ES-I3 (cell line): ENCODE results near the gene MSH2.
"Not testable (repeated sequence)": the region's sequence is repeated elsewhere in the genome, so short reads cannot be mapped to it uniquely, and the experiment has no call there.

Experiments used
- H3K36me3 ChIP-seq: 2 replicates; pipeline ENCODE4 v1.6.1; 2013; ENCODE audit warnings: mild to moderate bottlenecking, low read length, control low read depth, moderate library complexity; ENCODE audit not compliant: insufficient read depth
- H3K4me1 ChIP-seq: 2 replicates; pipeline ENCODE4 v1.6.1; 2013; ENCODE audit warnings: mild to moderate bottlenecking, control low read depth, low read length; ENCODE audit not compliant: insufficient read depth
- H3K9ac ChIP-seq: 2 replicates; pipeline ENCODE4 v1.6.1; 2013; ENCODE audit warnings: low read depth, mild to moderate bottlenecking, low read length, moderate library complexity
- H3K9me3 ChIP-seq: 2 replicates; pipeline ENCODE4 v1.6.1; 2013; ENCODE audit warnings: mild to moderate bottlenecking, low read length, moderate library complexity; ENCODE audit not compliant: control insufficient read depth, insufficient read depth

The MSH2 gene

DNA sequence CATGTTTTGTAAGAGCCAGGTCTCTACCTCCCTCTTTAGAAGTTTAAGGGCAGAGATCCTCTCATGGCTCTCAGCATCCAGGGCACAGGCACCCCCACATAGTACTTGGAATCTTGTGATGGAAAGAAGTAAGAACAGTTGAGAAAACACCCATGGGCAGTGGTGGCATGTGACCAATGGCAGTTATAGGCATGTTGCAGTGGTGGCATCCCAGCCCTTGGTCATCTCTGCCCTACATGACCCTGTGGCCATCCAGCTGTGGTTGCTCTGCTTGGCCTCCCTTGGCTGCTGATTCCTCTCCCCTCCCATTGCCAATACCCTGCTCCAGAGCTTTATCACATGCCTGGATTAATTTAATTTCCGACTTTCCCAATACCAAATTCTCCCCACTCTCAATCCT lies 13.3 kb upstream of the MSH2 start:
- Histone ChIP-seq H3K4me1 (no peaks in the 10 kb centered on the region), H3K9ac (no peak overlapping the region), H3K9me3 (no peaks in the 10 kb centered on the region), H3K36me3 (peaks cover 7% of the 10 kb centered on the region; the same call in 1 of the 2 replicates)

DNA sequence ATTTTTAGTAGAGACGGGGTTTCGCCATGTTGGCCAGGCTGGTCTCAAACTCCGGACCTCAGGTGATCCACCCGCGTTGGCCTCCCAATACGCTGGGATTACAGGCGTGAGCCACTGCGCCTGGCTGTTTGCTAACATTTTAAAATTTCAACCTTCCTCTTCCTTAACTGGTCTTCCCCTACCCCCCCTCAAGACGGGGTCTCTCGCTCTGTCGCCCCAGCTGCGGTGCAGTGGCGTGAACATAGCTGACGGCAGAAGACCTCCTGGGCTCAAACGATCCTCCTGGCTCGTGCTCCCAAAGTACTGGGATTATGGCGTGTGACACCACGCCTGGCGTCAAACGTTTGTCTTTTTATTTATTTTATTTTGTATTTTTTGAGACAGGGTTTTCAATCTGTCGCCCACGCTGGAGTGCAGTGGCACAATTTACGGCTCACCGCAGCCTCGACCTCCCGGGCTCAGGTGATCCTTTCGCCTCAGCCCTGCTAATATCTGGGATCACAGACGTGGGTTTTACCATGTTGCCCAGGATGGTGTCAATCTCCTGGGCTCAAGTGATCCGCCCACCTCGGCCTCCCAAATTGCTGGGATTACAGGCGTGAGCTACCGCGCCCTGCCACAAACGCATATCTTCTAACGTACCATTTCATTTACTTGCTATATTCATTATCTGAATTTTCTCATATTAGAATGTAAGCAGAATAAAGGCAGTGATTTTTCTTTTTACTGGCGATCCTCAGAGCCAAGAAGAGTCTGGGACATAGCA lies 984 bp upstream of the MSH2 start:
- Histone ChIP-seq H3K9ac (peak overlapping the region; percentile 82), H3K9me3 (no peaks in the 10 kb centered on the region), H3K4me1 (peaks cover 4% of the 10 kb centered on the region; the same call in 1 of the 2 replicates), H3K36me3 (peaks cover 4% of the 10 kb centered on the region; the same call in 1 of the 2 replicates)

DNA sequence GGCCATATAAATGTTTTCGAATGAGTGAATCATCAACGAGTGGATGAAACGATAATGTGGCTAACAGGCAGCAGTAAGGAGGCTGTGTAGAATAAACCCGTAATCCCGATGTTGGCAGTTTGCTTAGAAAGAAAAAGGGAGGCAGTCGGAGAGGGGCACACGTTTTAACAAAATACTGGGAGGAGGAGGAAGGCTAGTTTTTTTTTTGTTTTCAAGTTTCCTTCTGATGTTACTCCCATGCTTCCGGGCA lies 476 bp upstream of the MSH2 start:
- Histone ChIP-seq H3K9me3 (no peaks in the 10 kb centered on the region), H3K4me1 (peaks cover 4% of the 10 kb centered on the region; the same call in 1 of the 2 replicates), H3K9ac (peak overlapping the region; percentile 82), H3K36me3 (peaks cover 4% of the 10 kb centered on the region; the same call in 1 of the 2 replicates)

DNA sequence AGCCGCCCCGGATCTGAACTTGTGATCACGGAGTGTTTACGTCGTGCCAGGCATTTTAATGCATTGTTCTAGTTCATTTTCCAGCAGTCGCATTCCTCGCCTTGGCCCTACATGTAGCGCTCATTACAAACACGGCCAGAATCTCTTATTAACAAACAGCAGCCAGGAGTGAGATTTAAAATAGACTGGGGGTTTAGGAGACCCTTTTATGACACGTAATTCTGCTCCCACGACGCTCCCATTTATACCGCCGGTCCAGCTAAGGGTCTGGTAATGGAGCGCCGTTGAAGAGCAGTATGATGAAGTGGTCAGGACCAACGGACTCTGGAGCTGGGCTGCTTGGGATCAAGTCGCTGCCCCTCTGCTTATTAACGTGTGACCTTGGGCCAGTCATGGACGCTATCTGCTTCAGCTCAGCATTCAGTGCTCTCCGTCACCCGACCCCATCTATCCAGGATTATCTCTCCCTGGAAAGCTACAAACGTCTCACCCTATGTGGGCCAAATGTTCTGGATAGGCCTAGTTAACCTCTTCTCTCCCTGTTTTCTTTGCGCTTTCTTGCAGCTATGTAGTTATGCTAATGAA lies 745 bp downstream of the MSH2 start:
- Histone ChIP-seq H3K4me1 (peaks cover 4% of the 10 kb centered on the region; the same call in 1 of the 2 replicates), H3K9ac (peak overlapping the region; percentile 82), H3K36me3 (peaks cover 7% of the 10 kb centered on the region), H3K9me3 (no peaks in the 10 kb centered on the region)

DNA sequence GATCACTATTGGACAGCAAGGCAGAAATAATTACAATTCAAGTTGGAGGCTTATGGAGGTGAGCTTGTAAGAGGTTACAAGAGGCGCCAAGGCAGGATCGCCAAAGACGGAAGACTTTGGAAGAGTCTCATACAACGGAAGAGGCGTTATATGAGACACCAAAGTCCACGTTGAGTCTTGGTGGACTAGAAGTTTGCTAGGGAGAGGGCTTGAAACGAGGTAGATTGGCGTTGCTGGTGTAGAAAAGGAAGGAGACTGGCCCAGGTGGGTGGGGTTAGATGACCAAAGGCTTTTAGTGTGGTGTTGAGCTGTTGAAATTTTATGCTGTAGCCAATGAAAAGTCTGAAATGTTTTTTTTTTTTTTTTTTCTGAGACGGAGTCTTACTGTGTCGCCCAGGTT lies 1.4 kb downstream of the MSH2 start:
- peaks cover 7% of the 10 kb centered on the region for H3K36me3 ChIP-seq
- H3K9ac ChIP-seq = peak overlapping the region; percentile 82
- peaks cover 4% of the 10 kb centered on the region; the same call in 1 of the 2 replicates for H3K4me1 ChIP-seq
- H3K9me3 ChIP-seq = no peaks in the 10 kb centered on the region

DNA sequence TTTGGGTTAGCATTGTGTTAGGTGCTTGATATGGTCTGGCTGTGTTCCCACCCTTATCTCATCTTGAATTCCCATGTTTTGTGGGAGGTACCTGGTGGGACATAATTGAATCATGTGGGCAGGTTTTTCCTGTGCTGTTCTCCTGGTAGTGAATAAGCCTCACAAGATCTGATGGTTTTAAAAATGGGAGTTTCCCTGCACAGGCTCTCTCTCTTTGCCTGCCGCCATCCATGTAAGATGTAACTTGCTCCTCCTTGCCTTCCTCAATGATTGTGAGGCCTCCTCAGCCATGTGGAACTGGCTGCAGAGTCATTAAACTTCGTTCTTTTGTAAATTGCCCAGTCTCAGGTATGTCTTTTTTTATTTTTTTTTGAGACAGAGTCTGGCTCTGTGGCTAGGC lies 2.8 kb downstream of the MSH2 start:
- peaks cover 4% of the 10 kb centered on the region; the same call in 1 of the 2 replicates for H3K4me1 ChIP-seq
- H3K9ac ChIP-seq = no peak overlapping the region
- H3K36me3 ChIP-seq = peaks cover 9% of the 10 kb centered on the region

DNA sequence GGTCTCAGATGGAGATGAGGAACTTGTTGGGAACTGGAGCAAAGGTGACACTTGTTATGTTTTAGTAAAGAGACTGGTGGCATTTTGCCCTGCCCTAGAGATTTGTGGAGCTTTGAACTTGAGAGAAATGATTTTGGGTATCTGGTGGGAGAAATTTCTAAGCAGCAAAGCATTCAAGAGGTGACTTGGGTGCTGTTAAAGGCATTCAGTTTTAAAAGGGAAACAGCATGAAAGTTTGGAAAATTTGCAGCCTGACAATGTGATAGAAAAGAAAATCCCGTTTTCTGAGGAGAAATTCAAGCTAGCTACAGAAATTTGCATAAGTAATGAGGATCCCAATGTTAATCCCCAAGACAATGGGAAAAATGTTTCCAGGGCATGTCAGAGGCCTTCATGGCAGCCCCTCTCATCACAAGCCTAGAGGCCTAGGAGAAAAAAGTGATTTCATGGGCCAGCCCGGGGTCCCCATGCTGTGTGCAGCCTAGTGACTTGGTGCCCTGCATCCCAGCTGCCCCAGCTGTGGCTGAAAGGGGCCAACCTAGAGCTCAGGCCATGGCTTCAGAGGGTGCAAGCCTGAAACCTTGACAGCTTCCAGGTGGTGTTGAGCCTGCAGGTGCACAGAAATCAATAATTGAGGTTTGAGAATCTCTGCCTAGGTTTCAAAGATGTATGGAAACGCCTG lies 3.8 kb downstream of the MSH2 start:
- not testable (repeated sequence) for H3K9me3 ChIP-seq, H3K9ac ChIP-seq, H3K36me3 ChIP-seq, H3K4me1 ChIP-seq

More for the DNA sequence above, 2.8 kb downstream of the MSH2 start:
- no peaks in the 10 kb centered on the region for H3K9me3 ChIP-seq

DNA sequence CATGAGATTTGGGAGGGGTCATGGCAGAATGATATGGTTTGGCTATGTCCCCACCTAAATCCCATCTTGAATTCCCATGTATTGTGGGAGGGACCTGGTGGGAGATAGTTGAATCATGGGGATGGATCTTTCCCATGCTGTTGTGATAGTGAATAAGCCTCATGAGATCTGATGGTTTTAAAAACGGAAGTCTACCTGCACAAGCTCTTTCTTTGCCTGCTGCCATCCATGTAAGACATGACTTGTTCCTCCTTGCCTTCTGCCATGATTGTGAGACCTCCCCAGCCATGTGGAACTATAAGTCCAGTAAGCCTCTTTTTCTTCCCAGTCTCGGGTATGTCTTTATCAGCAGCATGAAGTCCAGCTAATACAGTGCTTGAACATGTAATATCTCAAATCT lies 5.0 kb downstream of the MSH2 start:
- not testable (repeated sequence) for H3K36me3 ChIP-seq, H3K9ac ChIP-seq, H3K4me1 ChIP-seq, H3K9me3 ChIP-seq

DNA sequence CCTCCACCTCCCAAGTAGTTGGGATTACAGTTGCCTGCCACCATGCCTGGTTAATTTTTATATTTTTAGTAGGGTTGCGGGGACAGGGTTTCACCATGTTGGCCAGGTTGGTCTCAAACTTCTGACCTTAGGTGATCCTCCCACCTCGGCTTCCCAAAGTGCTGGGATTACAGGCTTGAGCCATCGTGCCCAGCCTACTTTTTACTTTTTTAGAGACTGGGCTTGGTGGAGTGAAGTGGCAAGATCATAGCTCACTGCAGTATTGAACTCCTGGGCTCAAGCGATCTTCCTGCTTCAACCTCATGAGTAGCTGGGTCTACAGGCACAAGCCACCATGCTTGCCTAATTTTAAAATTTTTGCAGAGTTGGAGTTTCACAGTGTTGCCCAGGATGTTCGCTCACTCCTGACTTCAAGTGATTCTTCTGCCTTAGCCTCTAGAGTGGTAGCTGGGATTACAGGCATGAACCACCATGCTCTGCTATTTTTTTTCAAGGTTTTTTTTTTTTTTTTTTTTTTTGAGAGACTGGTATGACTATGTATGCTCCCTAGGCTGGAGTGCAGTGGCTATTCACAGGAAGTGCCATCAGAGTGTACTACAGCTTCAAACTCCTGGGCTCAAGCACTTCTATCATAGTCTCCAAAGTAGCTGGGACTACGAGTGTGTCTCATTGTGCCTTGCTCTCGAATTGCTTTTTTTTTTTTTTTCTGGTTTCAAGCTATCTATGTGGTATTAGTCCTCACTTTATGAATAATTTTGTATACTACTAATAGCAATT lies 11.9 kb downstream of the MSH2 start:
- peaks cover 16% of the 10 kb centered on the region; the same call in 1 of the 2 replicates for H3K36me3 ChIP-seq
- no peak overlapping the region for H3K9ac ChIP-seq
- no peaks in the 10 kb centered on the region for H3K4me1 ChIP-seq
- H3K9me3 ChIP-seq = no peaks in the 10 kb centered on the region

DNA sequence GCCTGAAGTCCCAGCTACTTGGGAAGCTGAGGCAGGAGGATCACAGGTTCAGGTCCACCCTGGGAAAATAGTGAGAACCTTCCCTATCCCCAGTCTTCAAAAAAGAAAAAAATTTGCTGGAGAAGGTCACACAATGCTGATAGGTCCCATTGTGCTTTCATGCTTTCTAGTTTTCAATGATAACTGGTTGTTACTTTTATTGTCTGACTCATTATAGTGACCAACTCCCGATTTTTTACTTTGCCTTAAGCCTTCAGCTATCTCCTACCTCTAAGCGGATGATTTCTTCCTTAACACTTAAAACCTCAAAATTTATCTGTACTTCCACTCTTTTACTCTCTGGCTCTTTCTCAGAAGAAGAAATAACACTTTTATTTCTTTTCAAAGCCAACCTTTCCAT lies 17.3 kb downstream of the MSH2 start:
- no peaks in the 10 kb centered on the region for H3K9me3 ChIP-seq
- H3K36me3 ChIP-seq = peaks cover 23% of the 10 kb centered on the region

DNA sequence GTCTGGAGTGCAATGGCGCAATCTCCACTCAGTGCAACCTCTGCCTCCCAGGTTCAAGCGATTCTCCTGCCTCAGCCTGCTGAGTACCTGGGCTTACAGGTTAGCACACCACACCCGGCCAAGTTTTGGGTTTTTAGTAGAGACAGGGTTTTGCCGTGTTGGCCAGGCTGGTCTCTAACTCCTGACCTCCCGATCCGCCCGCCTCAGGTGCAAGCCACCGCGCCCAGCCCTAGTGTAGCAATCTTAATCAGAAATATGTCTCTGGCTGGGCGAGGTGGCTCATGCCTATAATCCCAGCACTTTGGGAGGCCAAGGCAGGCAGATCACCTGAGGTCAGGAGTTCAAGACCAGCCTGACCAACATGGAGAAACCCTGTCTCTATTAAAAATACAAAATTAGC lies 17.7 kb downstream of the MSH2 start:
- H3K4me1 ChIP-seq, H3K9me3 ChIP-seq, H3K9ac ChIP-seq: not testable (repeated sequence)
- H3K36me3 ChIP-seq = peaks cover 22% of the 10 kb centered on the region

More for the DNA sequence above, 17.3 kb downstream of the MSH2 start:
- Histone ChIP-seq H3K9ac (no peak overlapping the region), H3K4me1 (no peaks in the 10 kb centered on the region)

DNA sequence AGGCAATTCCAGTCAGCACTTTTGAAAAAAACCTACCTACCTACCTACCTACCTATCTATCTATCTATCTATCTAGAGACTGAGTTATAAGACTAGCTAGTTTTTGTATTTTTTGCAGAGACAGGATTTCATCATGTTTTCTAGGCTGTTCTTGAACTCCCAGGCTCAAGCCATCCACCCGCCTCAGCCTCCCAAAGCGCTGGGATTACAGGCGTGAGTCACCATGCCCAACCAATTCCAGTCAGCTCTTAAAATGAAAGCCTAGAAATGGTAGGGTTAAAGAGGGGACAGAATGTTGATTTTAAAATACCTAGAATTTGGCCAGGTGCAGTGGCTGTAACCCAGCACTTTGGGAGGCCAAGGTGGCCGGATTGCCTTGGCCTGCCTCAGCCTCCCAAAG lies 19.1 kb downstream of the MSH2 start:
- Histone ChIP-seq H3K4me1 (no peaks in the 10 kb centered on the region), H3K9ac (no peak overlapping the region), H3K9me3 (no peaks in the 10 kb centered on the region), H3K36me3 (peaks cover 23% of the 10 kb centered on the region)

DNA sequence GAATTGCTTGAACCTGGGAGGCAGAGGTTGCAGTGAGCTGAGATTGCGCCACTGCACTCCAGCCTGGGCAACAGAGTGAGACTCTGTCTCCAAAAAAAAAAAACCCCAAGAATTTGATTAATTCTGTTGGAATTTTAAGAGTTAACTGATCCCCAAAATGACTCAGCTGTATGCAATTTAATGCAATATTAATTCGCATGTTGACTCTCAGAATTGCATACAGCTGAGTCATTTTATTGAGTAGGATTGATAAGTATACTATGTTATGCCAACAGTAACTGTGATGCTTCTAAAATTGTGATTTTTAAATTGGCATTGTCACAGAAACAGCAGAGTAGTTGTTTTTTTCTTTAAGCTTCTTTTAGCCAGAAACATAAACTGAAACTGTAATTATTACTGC lies 19.6 kb downstream of the MSH2 start:
- Histone ChIP-seq H3K9ac (no peak overlapping the region), H3K9me3 (no peaks in the 10 kb centered on the region), H3K36me3 (peaks cover 25% of the 10 kb centered on the region), H3K4me1 (no peaks in the 10 kb centered on the region)

DNA sequence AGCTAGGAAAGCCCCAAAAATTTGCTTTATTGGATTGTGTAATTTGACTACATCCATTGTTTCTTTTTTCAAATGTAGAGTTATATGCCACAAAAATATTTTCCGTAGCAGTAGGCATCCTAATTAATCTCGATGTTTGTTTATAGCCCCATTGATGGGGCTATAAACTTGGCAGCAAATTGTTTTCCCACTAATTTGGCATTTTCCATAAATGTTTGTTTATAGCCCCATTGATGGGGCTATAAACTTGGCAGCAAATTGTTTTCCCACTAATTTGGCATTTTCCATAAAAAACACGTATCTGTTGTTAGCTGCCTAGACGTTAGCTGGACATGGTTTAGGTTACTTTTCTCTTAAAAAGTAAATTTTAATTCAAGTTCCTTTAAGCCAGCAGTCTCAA lies 23.8 kb downstream of the MSH2 start:
- peaks cover 3% of the 10 kb centered on the region; the same call in 1 of the 2 replicates for H3K9me3 ChIP-seq
- H3K4me1 ChIP-seq = no peaks in the 10 kb centered on the region
- H3K9ac ChIP-seq = no peak overlapping the region
- H3K36me3 ChIP-seq = peaks cover 34% of the 10 kb centered on the region
